Activated CD8-positive, alpha-beta T cell treated with anti-CD3 and anti-CD28 coated beads for 36 hours (primary cell): ENCODE data around the gene LMTK2. TPM values are rescaled to one million over a fixed set of nuclear protein-coding genes. Genes with fewer than 3 reads are reported as not detected.

Experiments used
- ATAC-seq: fragments of 200-7000 bp; cut with Tn5 transposase; one replicate; pipeline ENCODE4 v1.10.0; 2021; ENCODE audit warnings: mild to moderate bottlenecking, moderate library complexity
- CTCF ChIA-PET: fragments of 350-600 bp; sonication (Branson Sonifier 250); formaldehyde crosslinking; loops from one replicate; lab custom pipeline; 2021; ENCODE audit warnings: antibody characterized with exemption; lab: Charles Lee
- POLR2A ChIA-PET: fragments of 350-600 bp; sonication (Branson Sonifier 250); formaldehyde crosslinking; loops from one replicate; lab custom pipeline; 2021; ENCODE audit warnings: antibody characterized with exemption; lab: Charles Lee
- DNase-seq: peaks from one replicate; pipeline ENCODE4 v3.0.0-alpha.2; 2020
- H3K27ac Mint-ChIP-seq: one replicate; pipeline ENCODE4 v1.8.0; 2021; ENCODE audit warnings: mild to moderate bottlenecking, mixed read lengths
- H3K27me3 Mint-ChIP-seq: one replicate; pipeline ENCODE4 v1.8.0; 2021; ENCODE audit warnings: mixed read lengths
- H3K36me3 Mint-ChIP-seq: one replicate; pipeline ENCODE4 v1.8.0; 2021; ENCODE audit warnings: low read depth, mixed read lengths
- H3K4me1 Mint-ChIP-seq: one replicate; pipeline ENCODE4 v1.8.0; 2021; ENCODE audit warnings: low read depth, mixed read lengths
- H3K4me3 Mint-ChIP-seq: one replicate; pipeline ENCODE4 v1.8.0; 2021; ENCODE audit warnings: mild to moderate bottlenecking, moderate library complexity, mixed read lengths
- H3K9me3 Mint-ChIP-seq: one replicate; pipeline ENCODE4 v1.8.0; 2021; ENCODE audit warnings: mixed read lengths
- intact Hi-C: fragments of 100-400 bp; cut with micrococcal nuclease; formaldehyde crosslinking; loops from one replicate; pipeline ENCODE4 v1.10.0; 2022
- total RNA-seq, 2 experiments: library from RNA; stranded (reverse); gene quantifications; one replicate each; pipeline ENCODE4 v1.2.3, GENCODE V29; 2021
- TF ChIP-seq, protein P1 (sequence below): fragments of 200-600 bp; IDR thresholded peaks from one replicate; pipeline ENCODE4 v1.8.0; 2022; ENCODE audit warnings: antibody characterized with exemption, mild to moderate bottlenecking

The LMTK2 gene
- total RNA-seq, 2 experiments from 2014 or later: 9.4 to 11.5 TPM

GRCh38 chr7:98079891-98080648, 26.6 kb upstream of the LMTK2 start:
- Mint-ChIP-seq H3K4me1 (no peaks in the 10 kb centered on the region), H3K4me3 (no peak overlapping the region), H3K27me3 (peaks cover 5% of the 10 kb centered on the region), H3K9me3 (no peaks in the 10 kb centered on the region), H3K36me3 (no peaks in the 10 kb centered on the region), H3K27ac (no peak overlapping the region)
- ATAC-seq: no peak
- no peak for DNase-seq
- intact Hi-C loops: loop anchor here (10.0 kb wide), 1 partner anchor 55 kb away; no protein-coding TSS in a partner anchor
- POLR2A ChIA-PET: interaction anchor here (0.5 to 0.9 kb wide), 2 partner anchors 14 to 18 kb away, joined by 3 read pairs; no protein-coding TSS in a partner anchor
- CTCF ChIA-PET: interaction anchor here (3.6 kb wide), 1 partner anchor 58 kb away, joined by 11 read pairs; no protein-coding TSS in a partner anchor
- TF ChIP-seq, protein P1, sequence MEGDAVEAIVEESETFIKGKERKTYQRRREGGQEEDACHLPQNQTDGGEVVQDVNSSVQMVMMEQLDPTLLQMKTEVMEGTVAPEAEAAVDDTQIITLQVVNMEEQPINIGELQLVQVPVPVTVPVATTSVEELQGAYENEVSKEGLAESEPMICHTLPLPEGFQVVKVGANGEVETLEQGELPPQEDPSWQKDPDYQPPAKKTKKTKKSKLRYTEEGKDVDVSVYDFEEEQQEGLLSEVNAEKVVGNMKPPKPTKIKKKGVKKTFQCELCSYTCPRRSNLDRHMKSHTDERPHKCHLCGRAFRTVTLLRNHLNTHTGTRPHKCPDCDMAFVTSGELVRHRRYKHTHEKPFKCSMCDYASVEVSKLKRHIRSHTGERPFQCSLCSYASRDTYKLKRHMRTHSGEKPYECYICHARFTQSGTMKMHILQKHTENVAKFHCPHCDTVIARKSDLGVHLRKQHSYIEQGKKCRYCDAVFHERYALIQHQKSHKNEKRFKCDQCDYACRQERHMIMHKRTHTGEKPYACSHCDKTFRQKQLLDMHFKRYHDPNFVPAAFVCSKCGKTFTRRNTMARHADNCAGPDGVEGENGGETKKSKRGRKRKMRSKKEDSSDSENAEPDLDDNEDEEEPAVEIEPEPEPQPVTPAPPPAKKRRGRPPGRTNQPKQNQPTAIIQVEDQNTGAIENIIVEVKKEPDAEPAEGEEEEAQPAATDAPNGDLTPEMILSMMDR: no peak

GRCh38 chr7:98081319-98081718, 25.3 kb upstream of the LMTK2 start:
- POLR2A ChIA-PET: no interaction called here
- no peaks in the 10 kb centered on the region for H3K9me3 Mint-ChIP-seq

DNA sequence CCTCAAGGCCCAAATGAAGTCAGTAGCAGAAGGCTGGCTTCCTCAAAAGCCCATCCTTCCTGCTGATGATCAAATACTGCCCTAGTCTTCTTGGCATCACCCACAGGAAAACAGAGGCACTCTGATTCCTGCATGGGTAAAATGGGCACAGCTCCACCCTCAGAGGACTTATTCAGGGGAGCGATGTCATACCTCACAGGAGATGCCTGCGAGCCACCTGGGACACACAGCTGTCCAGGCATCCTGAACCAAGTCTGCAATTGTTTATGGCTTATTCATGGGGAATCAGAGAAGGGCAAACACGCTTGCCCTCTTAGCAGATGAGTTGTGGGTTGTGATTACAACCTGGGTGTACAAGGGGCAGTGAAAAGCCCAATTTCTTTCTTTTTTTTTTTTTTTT, 22.0 kb upstream of the LMTK2 start:
- Mint-ChIP-seq H3K9me3 (no peaks in the 10 kb centered on the region), H3K36me3 (no peaks in the 10 kb centered on the region), H3K4me1 (no peaks in the 10 kb centered on the region), H3K27ac (no peak overlapping the region), H3K27me3 (peaks cover 2% of the 10 kb centered on the region), H3K4me3 (no peak overlapping the region)
- no peak for DNase-seq
- no peak for ATAC-seq
- ChIA-PET CTCF (no interaction called here), POLR2A (no interaction called here)
- TF ChIP-seq, protein P1: no peak
- intact Hi-C loops: loop anchor here (10.0 kb wide), 1 partner anchor 60 kb away; no protein-coding TSS in a partner anchor

More at GRCh38 chr7:98081319-98081718, 25.3 kb upstream of the LMTK2 start:
- H3K4me3 Mint-ChIP-seq: no peak overlapping the region
- no peak overlapping the region for H3K27ac Mint-ChIP-seq
- no peak for ATAC-seq
- H3K27me3 Mint-ChIP-seq: peaks cover 5% of the 10 kb centered on the region
- CTCF ChIA-PET: no interaction called here
- intact Hi-C loops: loop anchor here (10.0 kb wide), 1 partner anchor 57 kb away; no protein-coding TSS in a partner anchor
- no peaks in the 10 kb centered on the region for H3K4me1 Mint-ChIP-seq
- TF ChIP-seq, protein P1: no peak
- DNase-seq: no peak
- no peaks in the 10 kb centered on the region for H3K36me3 Mint-ChIP-seq

- ATAC-seq: no peak
- Mint-ChIP-seq H3K27me3 (peaks cover 2% of the 10 kb centered on the region), H3K4me3 (no peak overlapping the region), H3K36me3 (no peaks in the 10 kb centered on the region), H3K9me3 (no peaks in the 10 kb centered on the region), H3K4me1 (no peaks in the 10 kb centered on the region), H3K27ac (no peak overlapping the region)
- ChIA-PET POLR2A (no interaction called here), CTCF (no interaction called here)
- intact Hi-C loops: loop anchor here (10.0 kb wide), 1 partner anchor 61 kb away; no protein-coding TSS in a partner anchor
- TF ChIP-seq, protein P1: no peak
- no peak for DNase-seq
Measured at GRCh38 chr7:98085674-98086073, 21.0 kb upstream of the LMTK2 start.

DNA sequence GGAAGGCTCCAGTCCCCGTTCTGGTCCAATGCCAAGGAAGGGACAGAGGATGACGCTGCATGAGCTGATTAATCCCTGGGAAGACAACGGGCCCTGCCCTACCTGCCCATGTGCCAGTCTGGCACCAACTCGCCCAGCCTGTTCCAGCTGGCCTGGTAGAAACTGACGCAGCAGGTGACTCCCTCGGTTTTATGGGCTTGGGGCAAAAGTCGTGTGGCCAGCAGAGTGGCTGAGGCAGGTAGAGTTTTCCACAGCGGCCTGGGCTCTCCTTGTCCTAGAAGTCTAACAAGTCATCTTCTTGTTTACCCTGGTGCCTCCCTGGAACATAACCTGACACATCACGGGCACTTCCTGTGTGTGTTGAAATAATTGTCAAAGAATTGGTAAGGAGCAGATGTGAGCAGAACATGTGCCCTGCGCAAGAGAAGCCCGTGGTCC, 20.4 kb upstream of the LMTK2 start:
- H3K27me3 Mint-ChIP-seq: peaks cover 3% of the 10 kb centered on the region
- ATAC-seq (no peak), DNase-seq (no peak)
- H3K27ac Mint-ChIP-seq: no peak overlapping the region
- ChIA-PET CTCF (no interaction called here), POLR2A (no interaction called here)
- no peaks in the 10 kb centered on the region for H3K36me3 Mint-ChIP-seq
- H3K9me3 Mint-ChIP-seq: no peaks in the 10 kb centered on the region
- TF ChIP-seq, protein P1: no peak
- intact Hi-C loops: loop anchor here (10.0 kb wide), 1 partner anchor 61 kb away; no protein-coding TSS in a partner anchor
- H3K4me3 Mint-ChIP-seq: no peak overlapping the region
- no peaks in the 10 kb centered on the region for H3K4me1 Mint-ChIP-seq
